Activated CD4-positive, alpha-beta T cell treated with anti-CD3 and anti-CD28 coated beads for 36 hours (primary cell): ENCODE results near the gene SMYD3. TPM values are rescaled to one million over a fixed set of nuclear protein-coding genes. Genes with fewer than 3 reads are reported as not detected.

Source experiments
- ATAC-seq: fragments of 200-7000 bp; cut with Tn5 transposase; one replicate; pipeline ENCODE4 v1.10.0; 2021; ENCODE audit warnings: mild to moderate bottlenecking, moderate library complexity
- CTCF ChIA-PET: fragments of 350-600 bp; sonication (Branson Sonifier 250); formaldehyde crosslinking; loops from one replicate; lab custom pipeline; 2021; ENCODE audit warnings: antibody characterized with exemption; lab: Charles Lee
- POLR2A ChIA-PET: fragments of 350-600 bp; sonication (Branson Sonifier 250); formaldehyde crosslinking; loops from one replicate; lab custom pipeline; 2021; ENCODE audit warnings: antibody characterized with exemption, inconsistent platforms; lab: Charles Lee
- DNase-seq: peaks from one replicate; pipeline ENCODE4 v3.0.0-alpha.2; 2020
- H3K27ac Mint-ChIP-seq: one replicate; pipeline ENCODE4 v1.8.0; 2021; ENCODE audit warnings: mixed read lengths
- H3K27me3 Mint-ChIP-seq: one replicate; pipeline ENCODE4 v1.8.0; 2021; ENCODE audit warnings: mixed read lengths
- H3K36me3 Mint-ChIP-seq: one replicate; pipeline ENCODE4 v1.8.0; 2021; ENCODE audit warnings: low read depth, mixed read lengths
- H3K4me1 Mint-ChIP-seq: one replicate; pipeline ENCODE4 v1.8.0; 2021; ENCODE audit warnings: mixed read lengths
- H3K4me3 Mint-ChIP-seq: one replicate; pipeline ENCODE4 v1.8.0; 2021; ENCODE audit warnings: mild to moderate bottlenecking, moderate library complexity, mixed read lengths
- H3K9me3 Mint-ChIP-seq: one replicate; pipeline ENCODE4 v1.8.0; 2021; ENCODE audit warnings: low read depth, mixed read lengths
- intact Hi-C, 2 experiments: fragments of 100-400 bp; cut with DNase I in 1 of 2; cut with micrococcal nuclease in 1 of 2; formaldehyde crosslinking; loops; one replicate each; pipeline versions ENCODE4 v1.14.2 to v1.15.1; 2022 to 2024; cut with DNase I, micrococcal nuclease
- total RNA-seq, 2 experiments: library from RNA; stranded (reverse); gene quantifications; one replicate each; pipeline ENCODE4 v1.2.3, GENCODE V29; 2021

SMYD3 gene
- total RNA-seq, 2 experiments from 2014 or later = 17.2 to 18.4 TPM

DNA sequence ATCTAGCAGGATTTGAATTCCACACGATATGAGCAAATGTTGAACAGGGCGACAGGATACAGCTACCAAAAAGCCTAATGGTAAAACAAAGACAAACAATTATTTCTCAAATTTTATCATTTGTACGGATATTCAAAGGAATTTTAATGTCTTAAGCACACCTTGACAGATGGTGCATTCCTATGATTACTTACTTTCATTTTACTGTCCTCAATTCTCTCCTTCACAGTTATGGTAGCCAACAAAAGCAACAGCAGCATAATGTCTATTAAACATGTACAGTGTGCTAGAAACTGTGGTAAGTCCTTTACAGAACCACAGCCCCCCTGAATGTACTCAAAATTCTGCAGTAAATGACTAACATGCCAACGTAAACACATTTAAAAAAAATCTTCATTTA, 365.8 kb downstream of the SMYD3 start:
- Mint-ChIP-seq H3K27me3 (no peaks in the 10 kb centered on the region), H3K4me1 (peaks cover 8% of the 10 kb centered on the region), H3K4me3 (no peak overlapping the region), H3K27ac (no peak overlapping the region), H3K9me3 (no peaks in the 10 kb centered on the region), H3K36me3 (peaks cover 1% of the 10 kb centered on the region)
- POLR2A ChIA-PET = no interaction called here
- CTCF ChIA-PET = no interaction called here
- DNase-seq (no peak), ATAC-seq (no peak)
- intact Hi-C loops = loop anchor here in 1 of 2 experiments (5.0 kb wide), 1 partner anchor 351 kb away; no protein-coding TSS in a partner anchor

GRCh38 chr1:246139745-246140182, 367.3 kb downstream of the SMYD3 start:
- Mint-ChIP-seq H3K27ac (no peak overlapping the region), H3K27me3 (no peaks in the 10 kb centered on the region), H3K9me3 (no peaks in the 10 kb centered on the region), H3K36me3 (no peaks in the 10 kb centered on the region), H3K4me3 (no peak overlapping the region), H3K4me1 (peaks cover 8% of the 10 kb centered on the region)
- POLR2A ChIA-PET = no interaction called here
- ATAC-seq (peak; percentile 87), DNase-seq (no peak)
- CTCF ChIA-PET = no interaction called here
- intact Hi-C loops = loop anchor here in 1 of 2 experiments (5.0 kb wide), 1 partner anchor 353 kb away; no protein-coding TSS in a partner anchor

- DNase-seq (no peak), ATAC-seq (no peak)
- Mint-ChIP-seq H3K27ac (no peak overlapping the region), H3K36me3 (no peaks in the 10 kb centered on the region), H3K4me1 (peaks cover 8% of the 10 kb centered on the region), H3K27me3 (no peaks in the 10 kb centered on the region), H3K9me3 (no peaks in the 10 kb centered on the region), H3K4me3 (no peak overlapping the region)
- ChIA-PET POLR2A (no interaction called here), CTCF (interaction anchor here (0.6 kb wide), 1 partner anchor 833 kb away, joined by 3 read pairs; no protein-coding TSS in a partner anchor)
- intact Hi-C loops = no loop called here
These were observed 368.3 kb downstream of the SMYD3 start for GRCh38 chr1:246138781-246139180.

GRCh38 chr1:246136477-246136876, 370.6 kb downstream of the SMYD3 start:
- intact Hi-C loops = no loop called here
- ChIA-PET CTCF (no interaction called here), POLR2A (no interaction called here)

DNA sequence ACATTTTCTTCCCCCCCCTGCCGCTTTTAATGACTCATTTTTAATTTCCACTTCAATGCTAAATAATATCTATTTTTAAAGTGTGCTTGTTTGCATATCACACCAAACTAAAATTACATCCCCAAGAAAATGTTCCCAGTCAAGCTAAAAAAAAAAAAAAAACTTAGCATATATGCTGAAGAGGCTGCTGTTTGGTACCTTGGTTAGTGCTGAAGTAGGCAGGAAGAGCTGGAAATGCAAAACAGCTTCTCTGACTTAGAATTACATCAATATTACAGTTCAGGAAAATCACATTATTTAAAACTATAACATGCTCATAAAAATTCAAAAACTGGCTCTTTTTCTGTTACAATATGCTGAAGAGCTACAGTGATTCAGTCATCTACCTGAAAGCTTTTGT, 372.3 kb downstream of the SMYD3 start:
- no peak for DNase-seq
- Mint-ChIP-seq H3K27me3 (no peaks in the 10 kb centered on the region), H3K9me3 (no peaks in the 10 kb centered on the region), H3K27ac (no peak overlapping the region), H3K4me3 (no peak overlapping the region), H3K4me1 (peaks cover 3% of the 10 kb centered on the region), H3K36me3 (peaks cover 2% of the 10 kb centered on the region)
- ATAC-seq = no peak
- ChIA-PET POLR2A (no interaction called here), CTCF (interaction anchor here (1.0 to 1.2 kb wide), 2 partner anchors 10 to 18 kb away, joined by 3 to 4 read pairs; no protein-coding TSS in a partner anchor)
- intact Hi-C loops = no loop called here

More at GRCh38 chr1:246136477-246136876, 370.6 kb downstream of the SMYD3 start:
- no peaks in the 10 kb centered on the region for H3K27me3 Mint-ChIP-seq
- H3K9me3 Mint-ChIP-seq = no peaks in the 10 kb centered on the region
- DNase-seq (no peak), ATAC-seq (no peak)
- H3K4me1 Mint-ChIP-seq = peaks cover 8% of the 10 kb centered on the region
- no peak overlapping the region for H3K27ac Mint-ChIP-seq
- H3K4me3 Mint-ChIP-seq = no peak overlapping the region
- no peaks in the 10 kb centered on the region for H3K36me3 Mint-ChIP-seq

DNA sequence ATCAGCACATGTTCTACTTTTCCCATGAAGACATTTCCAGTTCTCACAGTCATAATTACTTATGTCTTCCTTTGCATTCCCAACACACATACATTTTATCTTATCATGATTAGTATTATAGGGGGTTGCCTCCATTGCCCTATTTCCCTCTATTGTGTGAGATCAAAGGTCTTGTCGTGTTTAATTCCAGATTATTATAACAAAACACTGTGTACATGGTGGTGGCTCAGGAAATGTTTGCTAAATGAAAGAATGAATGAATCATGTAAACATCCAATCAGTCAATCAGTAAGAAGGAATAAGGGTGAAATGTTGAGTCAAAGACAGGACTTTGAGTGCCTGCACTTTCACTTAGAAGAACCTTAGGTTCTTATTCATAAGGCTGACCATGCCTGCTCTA, 376.0 kb downstream of the SMYD3 start:
- H3K4me3 Mint-ChIP-seq = no peak overlapping the region
- no peaks in the 10 kb centered on the region for H3K4me1 Mint-ChIP-seq
- no peak overlapping the region for H3K27ac Mint-ChIP-seq
- no peaks in the 10 kb centered on the region for H3K27me3 Mint-ChIP-seq
- ATAC-seq = no peak
- POLR2A ChIA-PET = no interaction called here
- H3K36me3 Mint-ChIP-seq = peaks cover 2% of the 10 kb centered on the region
- no peak for DNase-seq
- H3K9me3 Mint-ChIP-seq = no peaks in the 10 kb centered on the region
- intact Hi-C loops = no loop called here
- CTCF ChIA-PET = no interaction called here

DNA sequence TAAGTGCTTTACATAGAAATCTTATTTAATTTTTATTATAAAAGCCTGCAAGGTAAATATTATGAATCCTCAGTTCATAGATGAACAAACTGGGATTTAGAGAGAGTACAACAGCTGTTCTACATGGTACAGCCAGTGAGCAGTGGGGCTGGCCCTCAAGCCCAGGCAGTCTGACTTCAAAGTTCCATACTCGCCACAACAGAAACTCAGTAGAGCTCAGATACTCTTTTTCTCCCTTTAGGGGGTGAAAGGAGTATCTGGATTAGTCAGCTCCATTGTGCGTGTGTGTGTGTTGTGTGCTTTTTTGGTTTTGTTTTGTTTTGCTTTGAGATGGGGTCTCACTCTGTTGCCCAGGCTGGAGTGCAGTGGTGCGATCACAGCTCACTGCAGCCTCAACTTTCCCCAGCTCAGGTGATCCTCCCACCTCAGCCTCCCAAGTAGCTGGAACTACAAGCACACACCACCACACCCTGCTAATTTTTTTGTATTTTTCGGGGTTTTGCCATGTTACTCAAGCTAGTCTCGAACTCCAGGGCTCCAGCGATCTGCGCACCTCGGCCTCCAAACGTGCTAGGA, 378.5 kb downstream of the SMYD3 start:
- DNase-seq (peak; percentile 22), ATAC-seq (peak; percentile 86)
- ChIA-PET CTCF (interaction anchor here (1.2 kb wide), 1 partner anchor 105 kb away, joined by 3 read pairs; no protein-coding TSS in a partner anchor), POLR2A (interaction anchor here (0.6 kb wide), 1 partner anchor 38 kb away, joined by 7 read pairs; no protein-coding TSS in a partner anchor)
- Mint-ChIP-seq H3K36me3 (peaks cover 2% of the 10 kb centered on the region), H3K27me3 (no peaks in the 10 kb centered on the region), H3K4me3 (no peak overlapping the region), H3K4me1 (no peaks in the 10 kb centered on the region), H3K9me3 (no peaks in the 10 kb centered on the region), H3K27ac (no peak overlapping the region)
- intact Hi-C loops = no loop called here

DNA sequence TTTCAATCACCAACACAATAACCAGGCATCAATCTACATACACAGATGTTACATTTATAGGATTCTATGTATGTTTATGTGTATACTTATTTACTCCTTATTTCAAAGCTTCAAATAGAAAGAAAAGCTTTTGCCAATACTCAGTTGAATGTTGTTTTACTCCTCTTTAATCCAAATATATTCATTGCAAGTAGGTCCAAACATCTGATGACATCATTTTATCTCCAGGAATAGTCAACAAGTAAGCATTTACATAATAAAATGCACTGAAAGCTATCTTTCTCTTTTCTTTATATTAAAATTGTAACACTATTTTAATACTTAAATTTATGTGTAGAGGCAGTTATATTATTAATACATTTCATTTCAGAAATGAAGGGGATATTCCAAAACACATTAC, 380.5 kb downstream of the SMYD3 start:
- Mint-ChIP-seq H3K27me3 (no peaks in the 10 kb centered on the region), H3K4me3 (no peak overlapping the region), H3K36me3 (peaks cover 2% of the 10 kb centered on the region), H3K27ac (no peak overlapping the region), H3K9me3 (no peaks in the 10 kb centered on the region), H3K4me1 (no peaks in the 10 kb centered on the region)
- ATAC-seq (no peak), DNase-seq (no peak)
- CTCF ChIA-PET = no interaction called here
- intact Hi-C loops = no loop called here
- POLR2A ChIA-PET = no interaction called here

DNA sequence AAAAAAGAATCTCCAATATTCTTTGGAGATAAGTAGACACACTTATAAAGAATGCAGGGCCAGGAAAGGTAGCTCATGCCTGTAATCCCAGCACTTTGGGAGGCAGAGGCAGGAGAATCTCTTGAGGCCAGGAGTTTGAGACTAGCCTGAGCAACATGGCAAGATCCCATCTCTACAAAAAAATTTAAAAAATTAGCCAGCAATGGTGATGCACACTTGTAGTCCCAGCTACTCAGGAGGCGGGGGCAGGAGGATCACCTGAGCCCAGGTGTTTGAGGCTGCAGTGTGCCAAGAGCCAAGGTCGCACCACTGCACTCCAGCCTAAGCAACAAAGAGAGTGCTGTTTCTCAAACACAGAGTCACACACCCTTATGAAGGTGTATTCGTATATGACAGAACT, 385.0 kb downstream of the SMYD3 start:
- Mint-ChIP-seq H3K4me1 (peaks cover 8% of the 10 kb centered on the region), H3K36me3 (peaks cover 2% of the 10 kb centered on the region), H3K9me3 (no peaks in the 10 kb centered on the region), H3K4me3 (no peak overlapping the region), H3K27me3 (no peaks in the 10 kb centered on the region), H3K27ac (no peak overlapping the region)
- ChIA-PET CTCF (no interaction called here), POLR2A (no interaction called here)
- no peak for ATAC-seq
- no peak for DNase-seq
- intact Hi-C loops = no loop called here

- DNase-seq = no peak
- Mint-ChIP-seq H3K27me3 (no peaks in the 10 kb centered on the region), H3K4me1 (peaks cover 11% of the 10 kb centered on the region), H3K27ac (no peak overlapping the region), H3K9me3 (no peaks in the 10 kb centered on the region), H3K4me3 (no peak overlapping the region), H3K36me3 (peaks cover 2% of the 10 kb centered on the region)
- CTCF ChIA-PET = interaction anchor here (0.6 kb wide), 1 partner anchor 1482 kb away, joined by 3 read pairs; no protein-coding TSS in a partner anchor
- intact Hi-C loops = no loop called here
- POLR2A ChIA-PET = no interaction called here
- no peak for ATAC-seq
These were observed 385.5 kb downstream of the SMYD3 start for GRCh38 chr1:246121533-246121932.

DNA sequence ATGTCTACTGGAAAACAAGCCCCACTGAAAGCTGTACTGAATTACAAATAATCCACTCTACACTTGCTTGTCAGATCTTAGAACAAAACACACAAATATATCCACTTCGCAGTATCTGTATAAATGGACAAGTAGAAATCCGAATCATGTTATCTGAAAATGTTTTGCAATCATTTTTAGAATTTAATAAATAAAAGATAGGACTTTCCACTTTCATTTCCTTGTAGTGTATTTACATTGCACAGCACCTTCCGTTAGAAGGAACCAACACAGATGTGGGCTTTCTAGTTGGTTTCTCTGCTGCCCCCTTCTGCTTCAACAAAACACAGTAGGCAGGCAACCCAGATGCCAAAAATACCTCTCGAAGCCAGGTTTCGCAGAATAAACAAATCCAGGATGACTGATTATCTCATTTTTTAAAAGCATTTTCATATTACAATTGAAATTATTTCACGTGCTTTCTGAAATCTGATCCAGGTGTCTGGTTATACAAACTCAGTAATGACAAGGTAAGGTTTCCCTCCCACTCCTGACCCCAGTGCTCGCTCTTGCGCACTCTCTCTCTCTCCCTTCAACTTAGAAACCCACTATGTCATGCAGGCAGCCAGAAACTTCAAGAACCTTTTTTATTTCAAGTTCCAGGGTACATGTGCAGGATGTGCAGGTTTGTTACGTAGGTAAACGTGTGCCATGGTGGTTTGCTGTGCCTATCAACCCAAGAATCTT, 389.9 kb downstream of the SMYD3 start:
- peak overlapping the region; percentile 35 for H3K27ac Mint-ChIP-seq
- peaks cover 2% of the 10 kb centered on the region for H3K36me3 Mint-ChIP-seq
- no peaks in the 10 kb centered on the region for H3K27me3 Mint-ChIP-seq
- peak; percentile 34 for DNase-seq
- no peaks in the 10 kb centered on the region for H3K9me3 Mint-ChIP-seq
- peaks cover 19% of the 10 kb centered on the region for H3K4me1 Mint-ChIP-seq
- ChIA-PET CTCF (interaction anchor here (0.7 to 1.0 kb wide), 2 partner anchors 18 to 229 kb away, joined by 3 read pairs; no protein-coding TSS in a partner anchor), POLR2A (no interaction called here)
- H3K4me3 Mint-ChIP-seq = peak overlapping the region; percentile 5
- intact Hi-C loops = loop anchor here in 1 of 2 experiments (5.0 kb wide), 1 partner anchor 105 kb away; no protein-coding TSS in a partner anchor
- peak; percentile 86 for ATAC-seq
